GM19467 (cell line): ENCODE data around the gene CCDC148.
"Not testable (repeated sequence)": the region's sequence is repeated elsewhere in the genome, so short reads cannot be mapped to it uniquely, and the experiment has no call there.

ENCODE experiments used
- ATAC-seq: cut with Tn5 transposase; IDR thresholded peaks from one replicate; pipeline ENCODE4 v1.9.1; 2021; ENCODE audit warnings: mild to moderate bottlenecking, moderate library complexity; ENCODE audit not compliant: unreplicated experiment

Gene CCDC148

DNA sequence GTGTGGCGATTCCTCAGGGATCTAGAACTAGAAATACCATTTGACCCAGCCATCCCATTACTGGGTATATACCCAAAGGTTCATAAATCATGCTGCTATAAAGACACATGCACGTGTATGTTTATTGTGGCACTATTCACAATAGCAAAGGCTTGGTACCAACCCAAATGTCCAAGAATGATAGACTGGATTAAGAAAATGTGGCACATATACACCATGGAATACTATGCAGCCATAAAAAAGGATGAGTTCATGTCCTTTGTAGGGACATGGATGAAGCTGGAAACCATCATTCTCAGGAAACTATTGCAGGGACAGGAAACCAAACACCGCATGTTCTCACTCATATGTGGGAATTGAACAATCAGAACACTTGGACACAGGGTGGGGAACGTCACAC is 17.5 kb downstream of the CCDC148 start:
- not testable (repeated sequence) for ATAC-seq

- not testable (repeated sequence) for ATAC-seq
These were observed 22.8 kb downstream of the CCDC148 start for GRCh38 chr2:158433716-158434115.

DNA sequence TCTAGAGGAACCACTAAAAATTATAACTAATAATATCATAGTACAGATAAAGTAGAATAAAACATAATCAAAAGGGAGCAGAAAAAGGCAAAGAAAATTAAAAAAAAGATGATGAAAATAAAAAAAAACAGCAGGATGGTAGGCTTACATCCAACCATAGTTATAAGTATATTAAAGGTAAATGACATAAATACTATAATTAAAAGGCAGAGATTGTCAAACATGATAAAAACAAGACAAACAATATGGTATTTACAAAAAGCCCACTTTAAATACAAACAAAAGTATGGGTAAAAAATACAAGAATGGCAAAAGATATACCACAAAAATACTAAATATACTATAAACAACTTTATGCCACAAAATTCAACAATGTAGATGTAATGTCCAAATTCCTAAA is 24.4 kb downstream of the CCDC148 start:
- no peak for ATAC-seq

DNA sequence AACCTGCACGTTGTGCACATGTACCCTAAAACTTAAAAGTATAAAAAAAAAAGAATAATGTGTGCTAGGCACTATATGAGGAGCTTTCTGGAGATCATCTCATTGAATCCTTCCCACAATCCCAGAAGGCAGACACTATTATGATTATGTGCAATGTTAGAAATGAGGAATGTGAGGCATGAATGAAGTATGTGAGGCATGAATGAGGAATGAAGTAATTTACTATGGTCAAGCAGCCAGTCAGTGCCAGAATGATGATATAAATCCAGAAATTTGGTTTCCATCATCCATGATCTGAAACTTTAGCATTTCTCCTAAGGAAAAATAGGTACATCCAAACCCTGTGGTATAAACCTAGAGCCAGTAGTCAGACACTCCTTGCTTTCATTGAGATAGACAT is 42.0 kb downstream of the CCDC148 start:
- ATAC-seq: no peak

DNA sequence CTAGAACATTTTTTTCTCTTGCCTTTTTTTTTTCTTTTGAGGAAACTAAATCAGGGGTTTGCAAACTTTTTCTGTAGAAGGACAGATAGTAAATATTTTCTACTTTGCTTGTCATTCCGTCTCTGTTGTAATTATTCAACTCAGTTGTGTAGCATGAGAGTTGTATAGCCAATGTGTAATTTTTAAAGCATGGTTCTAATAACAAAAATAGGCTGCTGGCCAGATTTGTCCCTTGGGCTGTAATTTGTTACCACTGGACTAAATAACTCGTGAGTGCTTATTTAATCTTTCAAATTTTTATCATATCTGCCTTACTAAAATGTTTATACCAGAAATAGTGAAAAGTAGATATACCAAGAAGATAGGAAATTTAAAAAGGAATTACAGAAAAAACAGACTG is 43.0 kb downstream of the CCDC148 start:
- no peak for ATAC-seq

DNA sequence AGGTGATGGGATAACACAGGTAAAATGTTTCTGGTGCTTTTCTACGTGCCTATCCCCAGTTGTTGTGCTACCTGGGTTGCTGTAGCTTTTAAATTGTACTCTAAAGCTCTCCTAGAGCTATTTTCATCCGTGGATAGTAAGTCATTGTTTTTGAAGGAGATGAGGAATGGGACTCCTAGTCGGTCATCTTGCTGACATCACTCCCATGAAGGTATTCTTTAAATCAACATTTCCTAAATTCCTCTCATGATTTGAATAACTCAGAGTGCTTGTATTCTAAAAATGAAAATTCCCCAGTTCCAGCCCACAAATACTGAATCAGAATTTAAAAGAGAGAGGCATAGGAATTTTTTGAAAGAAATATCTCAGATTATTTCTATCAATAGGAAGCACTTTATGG is 44.3 kb downstream of the CCDC148 start:
- ATAC-seq: no peak

GRCh38 chr2:158411748-158412147 is 44.8 kb downstream of the CCDC148 start:
- no peak for ATAC-seq

DNA sequence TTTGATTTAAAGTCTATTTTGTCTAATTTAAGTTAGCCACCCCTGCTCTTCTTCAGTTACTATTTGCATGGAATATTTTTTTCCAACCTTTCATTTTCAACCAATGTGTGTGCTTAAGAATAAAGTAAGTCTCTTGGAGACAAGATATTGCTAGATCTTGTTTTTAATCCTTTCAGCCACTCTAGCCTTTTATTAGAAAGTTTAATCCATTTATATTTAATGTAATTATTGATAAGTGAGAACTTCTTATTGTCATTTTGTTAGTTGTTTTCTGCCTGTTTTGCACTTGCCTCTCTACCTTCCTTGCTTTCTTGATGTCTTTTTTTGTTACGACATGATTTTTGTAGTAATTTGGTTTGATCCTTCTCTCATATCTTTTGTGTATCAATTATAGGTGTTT is 46.4 kb downstream of the CCDC148 start:
- ATAC-seq: no peak

GRCh38 chr2:158407031-158407430 is 49.5 kb downstream of the CCDC148 start:
- ATAC-seq: no peak

- no peak for ATAC-seq
These were observed 51.2 kb downstream of the CCDC148 start for GRCh38 chr2:158405341-158405740.

DNA sequence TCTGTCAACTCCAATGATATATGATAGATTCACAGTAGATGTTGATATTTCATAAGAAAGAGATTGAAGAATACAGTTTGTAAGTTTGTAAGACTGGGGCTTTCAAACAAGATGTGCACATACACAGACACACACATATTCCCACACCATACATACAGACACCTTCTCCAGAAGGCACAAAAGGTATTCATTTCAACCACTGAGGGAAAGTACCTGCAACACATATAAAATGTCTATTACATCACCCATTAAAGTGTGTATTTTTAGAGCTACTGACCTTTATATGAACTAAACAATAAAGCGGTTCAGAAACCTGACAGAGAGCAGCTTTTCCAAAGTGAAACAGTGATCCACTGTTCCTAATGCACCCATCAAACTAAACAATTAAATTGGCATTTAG is 53.3 kb downstream of the CCDC148 start:
- no peak for ATAC-seq

- ATAC-seq: no peak
These were observed 53.9 kb downstream of the CCDC148 start for GRCh38 chr2:158402665-158403064.

- ATAC-seq: no peak
These were observed 61.4 kb downstream of the CCDC148 start for GRCh38 chr2:158395166-158395565.

GRCh38 chr2:158394453-158394852 is 62.1 kb downstream of the CCDC148 start:
- no peak for ATAC-seq

- ATAC-seq: no peak
These were observed 62.7 kb downstream of the CCDC148 start for GRCh38 chr2:158393886-158394285.

DNA sequence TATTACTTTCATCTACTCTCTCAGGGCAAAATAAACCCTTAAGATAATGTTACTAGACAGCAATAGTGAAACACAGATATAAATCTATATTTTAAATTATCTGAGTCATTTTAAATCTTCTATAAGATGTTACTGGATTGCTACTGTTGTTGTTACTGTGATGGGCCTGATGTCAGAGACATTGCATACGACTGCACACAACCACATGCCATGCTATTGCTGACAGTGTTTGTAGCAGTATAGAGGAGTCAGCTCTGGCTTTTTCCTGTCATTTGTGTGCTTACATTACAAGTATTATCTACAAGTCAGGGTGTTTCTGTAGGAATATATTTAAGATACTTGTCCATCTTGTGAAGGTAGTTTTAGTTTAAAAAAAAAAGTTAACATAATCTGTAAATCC is 63.9 kb downstream of the CCDC148 start:
- no peak for ATAC-seq

DNA sequence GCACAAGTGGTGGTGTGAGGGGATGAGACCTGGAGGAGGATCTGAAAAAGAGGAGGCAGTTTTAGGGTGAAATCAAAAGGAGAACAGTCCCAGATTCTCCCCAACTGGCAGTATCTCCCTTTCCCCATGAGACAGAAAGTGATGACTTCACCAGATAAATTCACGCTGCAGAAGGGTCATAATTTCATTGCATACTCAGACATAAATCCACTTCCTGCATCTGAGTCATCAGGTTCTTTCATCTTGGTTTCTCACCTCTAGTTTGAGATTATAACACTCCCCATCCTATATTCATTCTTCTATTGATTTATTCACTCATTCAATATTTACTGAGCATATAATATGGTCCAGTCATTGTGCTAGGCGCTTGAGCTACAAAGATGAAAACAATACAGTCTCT is 64.7 kb downstream of the CCDC148 start:
- ATAC-seq: no peak

DNA sequence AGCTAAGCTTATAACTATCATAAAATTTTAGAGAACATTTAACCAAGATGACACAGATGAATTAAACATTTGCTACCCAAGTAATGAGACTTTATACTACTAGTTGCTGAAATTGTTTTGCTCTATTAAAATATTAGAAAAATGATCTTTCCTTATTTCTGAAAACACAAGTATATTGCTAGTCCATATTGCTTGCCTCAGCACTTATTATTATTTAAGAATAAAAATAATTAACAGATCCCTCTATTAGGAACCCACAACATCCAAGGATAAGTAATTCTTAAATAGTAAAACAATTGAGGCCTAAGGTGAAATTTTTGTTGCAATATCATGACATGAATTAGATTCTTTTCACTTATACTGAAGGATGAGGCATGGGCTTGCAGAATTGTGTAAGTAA is 65.2 kb downstream of the CCDC148 start:
- ATAC-seq: no peak

- ATAC-seq: no peak
These were observed 68.4 kb downstream of the CCDC148 start for GRCh38 chr2:158388159-158388558.

GRCh38 chr2:158385646-158386045 is 70.9 kb downstream of the CCDC148 start:
- no peak for ATAC-seq

DNA sequence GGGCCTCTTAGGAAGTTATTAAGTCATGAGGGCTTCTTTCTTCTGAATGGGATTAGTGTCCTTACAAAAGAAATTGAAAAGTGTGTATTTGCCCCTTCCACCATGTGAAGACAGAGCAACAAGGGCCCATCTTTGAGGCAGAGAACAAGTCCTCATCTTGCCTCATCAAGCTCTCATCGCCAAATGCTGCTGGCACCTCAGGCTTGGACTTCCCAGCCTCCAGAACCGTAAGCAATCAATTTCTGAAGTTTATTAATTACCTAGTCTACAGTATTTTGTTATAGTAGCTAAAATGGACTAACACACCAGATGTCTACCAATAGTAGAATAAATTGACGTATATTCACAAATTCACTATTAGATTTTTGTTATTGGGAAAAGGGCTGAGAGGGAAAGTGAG is 74.6 kb downstream of the CCDC148 start:
- no peak for ATAC-seq

DNA sequence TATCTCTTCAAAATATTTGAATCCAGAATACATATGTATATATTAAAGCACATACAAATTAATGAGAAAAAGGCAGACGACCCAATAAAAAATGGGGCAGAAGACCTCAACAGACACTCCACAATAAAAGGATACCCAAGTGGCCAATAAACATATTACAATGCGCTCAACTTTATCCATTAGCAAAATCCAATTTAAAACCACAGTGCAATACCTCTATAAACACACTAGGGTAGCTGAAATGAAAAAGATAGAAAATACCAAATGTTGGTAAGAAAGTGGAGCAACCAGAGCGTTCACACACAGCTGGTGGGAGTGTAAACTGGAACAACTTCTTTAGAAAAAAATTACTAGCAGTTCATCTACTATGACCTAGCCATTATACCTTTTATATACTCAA is 75.3 kb downstream of the CCDC148 start:
- ATAC-seq: no peak

DNA sequence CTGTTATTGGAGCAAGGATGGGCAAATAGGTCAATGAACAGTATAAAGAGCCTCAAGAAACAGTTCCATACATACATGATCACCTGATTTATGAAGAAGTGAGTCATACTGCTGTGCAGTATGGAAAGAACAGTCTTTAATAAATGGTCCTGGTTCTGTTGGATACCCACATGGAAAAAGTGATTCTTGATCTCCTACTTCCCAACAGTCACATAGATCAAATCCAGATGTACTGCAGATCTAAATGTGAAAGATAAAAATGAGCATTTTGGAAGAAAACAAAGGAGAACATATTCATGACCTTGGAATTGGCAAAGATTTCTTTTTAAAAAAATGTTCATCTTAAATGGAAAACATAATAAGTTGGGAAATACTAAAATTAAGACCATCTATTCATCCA is 75.8 kb downstream of the CCDC148 start:
- ATAC-seq: no peak

DNA sequence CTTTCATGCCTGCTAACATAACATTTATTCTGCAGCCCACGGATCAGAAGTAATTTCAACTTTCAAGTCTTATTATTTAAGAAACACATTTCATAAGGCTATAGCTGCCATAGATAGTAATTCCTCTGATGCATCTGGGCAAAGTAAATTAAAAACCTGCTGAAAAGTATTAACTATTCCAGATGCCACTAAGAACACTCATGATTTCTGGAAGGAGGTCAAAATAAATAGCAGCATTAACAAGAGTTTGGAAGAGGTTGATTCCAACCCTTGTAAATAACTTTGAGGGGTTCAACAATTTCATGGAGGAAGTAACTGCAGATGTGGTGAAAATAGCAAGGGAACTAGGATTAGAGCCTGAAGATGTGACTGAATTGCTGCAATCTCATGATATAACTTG is 77.6 kb downstream of the CCDC148 start:
- ATAC-seq: no peak
